Ishikawa (cell line): ENCODE data around the gene GORAB.
A peak's percentile ranks its signal among the peaks of the same experiment; 100 is the strongest.

Experiments
- CEBPB ChIP-seq: IDR thresholded peaks from 2 replicates; pipeline ENCODE4 v1.6.1; 2012
- CREB1 ChIP-seq: IDR thresholded peaks from 2 replicates; pipeline ENCODE4 v1.6.1; 2012; ENCODE audit warnings: low read depth
- EGR1 ChIP-seq: IDR thresholded peaks from 2 replicates; pipeline ENCODE4 v1.6.1; 2012
- EP300 ChIP-seq: IDR thresholded peaks from 2 replicates; pipeline ENCODE4 v1.6.1; 2012; ENCODE audit warnings: borderline replicate concordance
- FOXM1 ChIP-seq: IDR thresholded peaks from 2 replicates; pipeline ENCODE4 v1.6.1; 2012; ENCODE audit warnings: low read depth, borderline replicate concordance
- MAX ChIP-seq: IDR thresholded peaks from 2 replicates; pipeline ENCODE4 v1.6.1; 2012
- NFIC ChIP-seq: IDR thresholded peaks from 2 replicates; pipeline ENCODE4 v1.6.1; 2012
- RAD21 ChIP-seq: IDR thresholded peaks from 2 replicates; pipeline ENCODE4 v1.6.1; 2012; ENCODE audit warnings: low read depth
- REST ChIP-seq: IDR thresholded peaks from 2 replicates; pipeline ENCODE4 v1.6.1; 2012; ENCODE audit warnings: low read depth, mild to moderate bottlenecking
- TAF1 ChIP-seq: IDR thresholded peaks from 2 replicates; pipeline ENCODE4 v1.6.1; 2012; ENCODE audit warnings: low read depth, mild to moderate bottlenecking
- TCF12 ChIP-seq: IDR thresholded peaks from 2 replicates; pipeline ENCODE4 v1.6.1; 2012; ENCODE audit warnings: low read depth
- TEAD4 ChIP-seq: IDR thresholded peaks from 2 replicates; pipeline ENCODE4 v1.6.1; 2012
- USF1 ChIP-seq: IDR thresholded peaks from 2 replicates; pipeline ENCODE4 v1.6.1; 2012
- YY1 ChIP-seq: IDR thresholded peaks from 2 replicates; pipeline ENCODE4 v1.6.1; 2012; ENCODE audit warnings: low read depth
- ZBTB7A ChIP-seq: IDR thresholded peaks from 2 replicates; pipeline ENCODE4 v1.6.1; 2012; ENCODE audit warnings: low read depth

Gene GORAB

GRCh38 chr1:170531758-170532657 lies at the start of gene GORAB:
GORAB (plus strand) TSS chr1:170532166; CDS start chr1:170532224, 58 bp downstream.
- TF ChIP-seq CREB1 (0 out of 2 replicates have a peak, but pooled peaks have one; percentile 17), EP300 (no peak), TCF12 (peak; percentile 45; the same call in 1 of the 2 replicates), RAD21 (no peak), MAX (peak; percentile 45), NFIC (0 out of 2 replicates have a peak, but pooled peaks have one; percentile 7), TEAD4 (peak; percentile 3; the same call in 1 of the 2 replicates), TAF1 (peak; percentile 78), EGR1 (no peak), USF1 (peak; percentile 24), ZBTB7A (0 out of 2 replicates have a peak, but pooled peaks have one; percentile 28), FOXM1 (0 out of 2 replicates have a peak, but pooled peaks have one; percentile 10), YY1 (peak; percentile 33)

GRCh38 chr1:170483051-170483450 lies 48.9 kb upstream of the GORAB start:
- TF ChIP-seq EP300 (no peak), CREB1 (no peak), REST (no peak)

GRCh38 chr1:170487503-170487902 lies 44.5 kb upstream of the GORAB start:
- no peak for TF ChIP-seq RAD21

GRCh38 chr1:170491291-170491690 lies 40.7 kb upstream of the GORAB start:
- TF ChIP-seq RAD21: no peak
- TF ChIP-seq USF1: no peak
- TF ChIP-seq CEBPB: no peak
- no peak for TF ChIP-seq FOXM1
- no peak for TF ChIP-seq REST
- TF ChIP-seq EP300: no peak
- TF ChIP-seq TEAD4: no peak
- no peak for TF ChIP-seq EGR1
- no peak for TF ChIP-seq YY1
- no peak for TF ChIP-seq TAF1
- no peak for TF ChIP-seq CREB1

- TF ChIP-seq NFIC (no peak), CEBPB (no peak), TAF1 (no peak), TCF12 (no peak), USF1 (no peak), CREB1 (no peak), EP300 (no peak)
These were observed 37.6 kb upstream of the GORAB start for GRCh38 chr1:170494369-170494768.

- TF ChIP-seq TAF1: no peak
- TF ChIP-seq YY1: no peak
- TF ChIP-seq EGR1: no peak
- no peak for TF ChIP-seq REST
- TF ChIP-seq USF1: no peak
- TF ChIP-seq MAX: no peak
- no peak for TF ChIP-seq TEAD4
- no peak for TF ChIP-seq EP300
- no peak for TF ChIP-seq RAD21
- TF ChIP-seq CREB1: no peak
- TF ChIP-seq CEBPB: no peak
- TF ChIP-seq TCF12: no peak
- no peak for TF ChIP-seq FOXM1
- no peak for TF ChIP-seq ZBTB7A
These were observed 37.0 kb upstream of the GORAB start for GRCh38 chr1:170495006-170495405.
